DND-41 (cell line): ENCODE data around the gene PKP2.

Experiments used
- ATAC-seq: fragments of 200-7000 bp; cut with Tn5 transposase; 3 replicates; pipeline ENCODE4 v1.9.1; 2021; ENCODE audit warnings: low read depth; ENCODE audit not compliant: insufficient read depth
- DNase-seq: peaks from one replicate; pipeline ENCODE4 v3.0.0-alpha.2; 2020
- H2AFZ ChIP-seq: 2 replicates; pipeline ENCODE4 v1.6.0; 2012; ENCODE audit warnings: low read depth, low read length
- H3K27ac ChIP-seq: 2 replicates; pipeline ENCODE4 v1.5.1; 2012; ENCODE audit warnings: low read length, inconsistent platforms
- H3K27me3 ChIP-seq: fragments of 200-600 bp; sonication (generic); 2 replicates; pipeline ENCODE4 v1.6.0; 2012; ENCODE audit warnings: low read length, mild to moderate bottlenecking, inconsistent platforms; ENCODE audit not compliant: insufficient read depth, poor library complexity
- H3K36me3 ChIP-seq: 2 replicates; pipeline ENCODE4 v1.5.1; 2012; ENCODE audit warnings: low read length, inconsistent platforms; ENCODE audit not compliant: insufficient read depth
- H3K4me1 ChIP-seq: 2 replicates; pipeline ENCODE4 v1.5.1; 2012; ENCODE audit warnings: mild to moderate bottlenecking, low read length; ENCODE audit not compliant: insufficient read depth
- H3K4me2 ChIP-seq: 2 replicates; pipeline ENCODE4 v1.6.0; 2012; ENCODE audit warnings: mild to moderate bottlenecking, moderate library complexity, low read length, inconsistent platforms; ENCODE audit not compliant: insufficient read depth
- H3K4me3 ChIP-seq, 2 experiments: fragments of 200-600 bp in 1 of 2; shearing (Covaris generic) in 1 of 2; 2 replicates each; pipeline ENCODE4 v1.5.1; 2012 to 2016; ENCODE audit warnings: inconsistent platforms in 2 of 2, low read length in 2 of 2, mild to moderate bottlenecking in 2 of 2, low read depth in 1 of 2, moderate library complexity in 1 of 2
- H3K79me2 ChIP-seq: 2 replicates; pipeline ENCODE4 v1.6.0; 2012; ENCODE audit warnings: low read length, inconsistent platforms; ENCODE audit not compliant: insufficient read depth
- H3K9ac ChIP-seq: 2 replicates; pipeline ENCODE4 v1.6.0; 2012; ENCODE audit warnings: low read depth, mild to moderate bottlenecking, inconsistent platforms, low read length, moderate library complexity
- H3K9me3 ChIP-seq: 2 replicates; pipeline ENCODE4 v1.5.1; 2012; ENCODE audit warnings: low read length, moderate library complexity, mild to moderate bottlenecking, inconsistent platforms; ENCODE audit not compliant: insufficient read depth, severe bottlenecking
- H4K20me1 ChIP-seq: 2 replicates; pipeline ENCODE4 v1.6.0; 2012; ENCODE audit warnings: low read length; ENCODE audit not compliant: insufficient read depth
- CTCF ChIP-seq: IDR thresholded peaks from 2 replicates; pipeline ENCODE4 v1.5.1; 2012; ENCODE audit warnings: borderline replicate concordance, low read length, moderate library complexity, mild to moderate bottlenecking; ENCODE audit not compliant: poor library complexity, severe bottlenecking; ENCODE audit errors: extremely low read depth
- EZH2 ChIP-seq: IDR thresholded peaks from 3 replicates; pipeline ENCODE4 v1.6.1; 2012; ENCODE audit warnings: borderline replicate concordance, low read depth, mild to moderate bottlenecking, moderate library complexity, low read length, inconsistent platforms; ENCODE audit not compliant: severe bottlenecking

PKP2 gene

GRCh38 chr12:32841061-32841460, 55.5 kb downstream of the PKP2 start:
- H3K9me3 ChIP-seq = no peaks in the 10 kb centered on the region
- H3K36me3 ChIP-seq = no peaks in the 10 kb centered on the region
- no peak overlapping the region for H3K4me3 ChIP-seq
- DNase-seq (no peak), ATAC-seq (no peak)
- no peaks in the 10 kb centered on the region for H3K79me2 ChIP-seq
- H4K20me1 ChIP-seq = no peaks in the 10 kb centered on the region
- H3K4me2 ChIP-seq = no peak overlapping the region
- H3K4me1 ChIP-seq = no peaks in the 10 kb centered on the region
- no peaks in the 10 kb centered on the region for H3K27me3 ChIP-seq
- TF ChIP-seq CTCF (no peak), EZH2 (no peak)
- no peak overlapping the region for H3K27ac ChIP-seq
- no peak overlapping the region for H2AFZ ChIP-seq
- H3K9ac ChIP-seq = no peak overlapping the region

GRCh38 chr12:32839828-32840227, 56.7 kb downstream of the PKP2 start:
- TF ChIP-seq CTCF = no peak
- no peak for TF ChIP-seq EZH2
- no peak overlapping the region for H3K27ac ChIP-seq
- H3K4me2 ChIP-seq = no peak overlapping the region
- H3K9me3 ChIP-seq = no peaks in the 10 kb centered on the region
- H3K27me3 ChIP-seq = no peaks in the 10 kb centered on the region
- no peak overlapping the region for H3K4me3 ChIP-seq
- ATAC-seq (no peak), DNase-seq (no peak)
- H3K36me3 ChIP-seq = no peaks in the 10 kb centered on the region
- H3K4me1 ChIP-seq = no peaks in the 10 kb centered on the region
- no peak overlapping the region for H3K9ac ChIP-seq
- no peak overlapping the region for H2AFZ ChIP-seq
- H3K79me2 ChIP-seq = no peaks in the 10 kb centered on the region
- H4K20me1 ChIP-seq = no peaks in the 10 kb centered on the region

GRCh38 chr12:32837974-32838373, 58.6 kb downstream of the PKP2 start:
- H3K4me1 ChIP-seq = no peaks in the 10 kb centered on the region
- no peak overlapping the region for H3K4me3 ChIP-seq
- ATAC-seq = no peak
- no peak for DNase-seq
- H3K27ac ChIP-seq = no peak overlapping the region
- H3K4me2 ChIP-seq = no peak overlapping the region
- no peaks in the 10 kb centered on the region for H3K27me3 ChIP-seq
- H3K9ac ChIP-seq = no peak overlapping the region
- no peaks in the 10 kb centered on the region for H3K79me2 ChIP-seq
- no peak for TF ChIP-seq CTCF
- no peak for TF ChIP-seq EZH2
- H4K20me1 ChIP-seq = no peaks in the 10 kb centered on the region
- no peaks in the 10 kb centered on the region for H3K36me3 ChIP-seq
- H2AFZ ChIP-seq = no peak overlapping the region
- no peaks in the 10 kb centered on the region for H3K9me3 ChIP-seq

- ATAC-seq (no peak), DNase-seq (no peak)
- H3K4me3 ChIP-seq = no peak overlapping the region
- no peaks in the 10 kb centered on the region for H3K79me2 ChIP-seq
- H3K9me3 ChIP-seq = no peaks in the 10 kb centered on the region
- H3K9ac ChIP-seq = no peak overlapping the region
- no peaks in the 10 kb centered on the region for H4K20me1 ChIP-seq
- no peak overlapping the region for H2AFZ ChIP-seq
- no peak overlapping the region for H3K27ac ChIP-seq
- H3K4me1 ChIP-seq = no peaks in the 10 kb centered on the region
- H3K36me3 ChIP-seq = no peaks in the 10 kb centered on the region
- TF ChIP-seq EZH2 (no peak), CTCF (no peak)
- H3K27me3 ChIP-seq = no peaks in the 10 kb centered on the region
- no peak overlapping the region for H3K4me2 ChIP-seq
Observed at GRCh38 chr12:32836710-32837109, 59.9 kb downstream of the PKP2 start.
